ENCODE measurements around the gene PPP1R13L.
"Not testable (repeated sequence)": the region's sequence is repeated elsewhere in the genome, so short reads cannot be mapped to it uniquely, and the experiment has no call there.

The PPP1R13L gene

GRCh38 chr19:45442408-45442777 lies 37.5 kb upstream of the PPP1R13L start:
- no peak for TF ChIP-seq CTCF (conservative IDR thresholded peaks at IDR 0.05; ENCODE audit: low read length)
- no peak overlapping the region for H3K4me3 ChIP-seq (ENCODE audit: low read length)
- no peak for DNase-seq (ENCODE audit: low read depth)

GRCh38 chr19:45440873-45441654 lies 36.2 kb upstream of the PPP1R13L start:
- no peak for TF ChIP-seq CTCF (conservative IDR thresholded peaks at IDR 0.05; ENCODE audit: low read length)
- DNase-seq (ENCODE audit: low read depth), result peak; percentile 51
- H3K4me3 ChIP-seq (ENCODE audit: low read length), result no peak overlapping the region

- TF ChIP-seq CTCF (conservative IDR thresholded peaks at IDR 0.05; ENCODE audit: low read length), result no peak
- DNase-seq (ENCODE audit: low read depth), result no peak
- H3K4me3 ChIP-seq (ENCODE audit: low read length), result peak overlapping the region; percentile 56
These were observed 35.4 kb upstream of the PPP1R13L start for GRCh38 chr19:45440259-45440638.

- TF ChIP-seq CTCF (conservative IDR thresholded peaks at IDR 0.05; ENCODE audit: low read length), result peak; percentile 78
- DNase-seq (ENCODE audit: low read depth), result peak; percentile 81
These were observed 34.8 kb upstream of the PPP1R13L start for GRCh38 chr19:45439569-45440258.

GRCh38 chr19:45439190-45439568 lies 34.3 kb upstream of the PPP1R13L start:
- no peak for TF ChIP-seq CTCF (conservative IDR thresholded peaks at IDR 0.05; ENCODE audit: low read length)
- peak overlapping the region; percentile 56 for H3K4me3 ChIP-seq (ENCODE audit: low read length)
- no peak for DNase-seq (ENCODE audit: low read depth)

More at GRCh38 chr19:45439569-45440258, 34.8 kb upstream of the PPP1R13L start:
- peak overlapping the region; percentile 56 for H3K4me3 ChIP-seq (ENCODE audit: low read length)

GRCh38 chr19:45437328-45437727 lies 32.5 kb upstream of the PPP1R13L start:
- DNase-seq (ENCODE audit: low read depth), result no peak
- no peak overlapping the region for H3K4me3 ChIP-seq (ENCODE audit: low read length)
- TF ChIP-seq CTCF (conservative IDR thresholded peaks at IDR 0.05; ENCODE audit: low read length), result no peak

GRCh38 chr19:45432543-45432942 lies 27.7 kb upstream of the PPP1R13L start:
- not testable (repeated sequence) for H3K4me3 ChIP-seq (ENCODE audit: low read length); DNase-seq (ENCODE audit: low read depth)

GRCh38 chr19:45431008-45431407 lies 26.1 kb upstream of the PPP1R13L start:
- peak; percentile 89 for DNase-seq (ENCODE audit: low read depth)
- H3K4me3 ChIP-seq (ENCODE audit: low read length), result not testable (repeated sequence)

GRCh38 chr19:45429896-45430295 lies 25.0 kb upstream of the PPP1R13L start:
- not testable (repeated sequence) for H3K4me3 ChIP-seq (ENCODE audit: low read length); DNase-seq (ENCODE audit: low read depth)

Measured in AG10803 (cell line).